K562 (cell line): ENCODE results near the gene AGFG2. TPM values are rescaled to one million over a fixed set of nuclear protein-coding genes. Genes with fewer than 3 reads are reported as not detected.

ENCODE experiments used
- ATAC-seq: fragments of 200-7000 bp; cut with Tn5 transposase; 3 replicates; pipeline ENCODE4 v1.9.1; 2020; ENCODE audit warnings: moderate library complexity
- BruUV-seq: library from RNA; stranded (reverse); fragments of 400-500 nt; replicated peaks from 2 replicates; lab custom pipeline; 2021; lab: Mats Ljungman, UMichigan
- CTCF ChIA-PET: fragments of 300-600 bp; formaldehyde crosslinking; extraction: SDS; loops from one replicate; lab custom pipeline; 2021; ENCODE audit warnings: low intra/inter-chr PET ratio; lab: Yijun Ruan, JAX
- POLR2A ChIA-PET: fragments of 300-600, 350-650 bp; sonication (Branson Sonifier 250); formaldehyde crosslinking; extraction: SDS; loops from one replicate; lab custom pipeline; 2021; ENCODE audit warnings: antibody characterized with exemption, inconsistent platforms; lab: Yijun Ruan, JAX
- DNase-seq, 4 experiments: peaks; one replicate each; pipeline versions ENCODE4 v3.0.0 to v3.0.0-alpha.2; 2011 to 2018; ENCODE audit warnings: low spot score in 3 of 4, mixed read lengths in 3 of 4; ENCODE audit errors: extremely low read depth in 1 of 4
- FAIRE-seq: peaks from 2 replicates; lab custom pipeline; 2011; peaks lifted over from hg19 to GRCh38; lab: Jason Lieb, UNC
- H2AFZ ChIP-seq: 2 replicates; pipeline ENCODE4 v1.6.0; 2011; ENCODE audit warnings: low read depth, low read length, control low read depth, inconsistent platforms
- H3K27ac ChIP-seq: fragments of 200-600 bp; 3 replicates; pipeline ENCODE4 v1.8.0; 2011; ENCODE audit warnings: low read depth, mild to moderate bottlenecking, control low read depth, inconsistent platforms, low read length, moderate library complexity, mixed read lengths; ENCODE audit errors: extremely low read depth
- H3K27me3 ChIP-seq, 2 experiments: fragments of 300-600 bp in 1 of 2; 2 replicates in 1 of 2; 3 replicates in 1 of 2; pipeline versions ENCODE4 v1.6.0 to v1.8.0; 2011; ENCODE audit warnings: inconsistent platforms in 2 of 2, low read length in 2 of 2, mild to moderate bottlenecking in 1 of 2, mixed read lengths in 1 of 2, moderate library complexity in 1 of 2; ENCODE audit not compliant: control insufficient read depth in 2 of 2, insufficient read depth in 2 of 2
- H3K36me3 ChIP-seq: fragments of 300-600 bp; 3 replicates; pipeline ENCODE4 v1.8.0; 2011; ENCODE audit warnings: mild to moderate bottlenecking, low read length, inconsistent platforms; ENCODE audit not compliant: control insufficient read depth, insufficient read depth
- H3K4me1 ChIP-seq, 2 experiments: fragments of 200-600 bp in 1 of 2; replicated peaks in 1 of 2; 2 replicates in 1 of 2; 3 replicates in 1 of 2; pipeline versions ENCODE4 v1.5.1 to v1.8.0; 2011; ENCODE audit warnings: inconsistent platforms in 2 of 2, low read length in 2 of 2, mild to moderate bottlenecking in 1 of 2, mixed read lengths in 1 of 2, moderate library complexity in 1 of 2; ENCODE audit not compliant: control insufficient read depth in 2 of 2, insufficient read depth in 2 of 2
- H3K4me2 ChIP-seq: 2 replicates; pipeline ENCODE4 v1.6.1; 2011; ENCODE audit warnings: low read length, control low read depth, inconsistent platforms, mixed read lengths; ENCODE audit not compliant: insufficient read depth
- H3K4me3 ChIP-seq: fragments of 200-600 bp; sonication (generic), shearing (Covaris generic); 2 replicates; pipeline ENCODE4 v1.5.1; 2016; ENCODE audit warnings: control low read depth, inconsistent platforms
- H3K79me2 ChIP-seq: fragments of 200-600 bp; 3 replicates; pipeline ENCODE4 v1.8.0; 2011; ENCODE audit warnings: low read length, inconsistent platforms; ENCODE audit not compliant: control insufficient read depth, insufficient read depth
- H3K9ac ChIP-seq, 2 experiments: 2 replicates each; pipeline versions ENCODE4 v1.6.0 to v1.6.1; 2011; ENCODE audit warnings: low read depth in 2 of 2, low read length in 2 of 2, control low read depth in 1 of 2, inconsistent platforms in 1 of 2, mild to moderate bottlenecking in 1 of 2, mixed read lengths in 1 of 2; ENCODE audit not compliant: insufficient read depth in 1 of 2
- H3K9me1 ChIP-seq: one replicate; pipeline ENCODE4 v1.6.0; 2011; ENCODE audit warnings: inconsistent platforms, mild to moderate bottlenecking, low read length, moderate library complexity; ENCODE audit not compliant: control insufficient read depth, insufficient read depth
- H3K9me3 ChIP-seq: replicated peaks from 2 replicates; pipeline ENCODE4 v1.5.1; 2011; ENCODE audit warnings: low read depth, low read length, inconsistent platforms; ENCODE audit not compliant: control insufficient read depth, insufficient read depth
- H4K20me1 ChIP-seq: replicated peaks from 2 replicates; pipeline ENCODE4 v1.6.1; 2011; ENCODE audit warnings: low read length, inconsistent platforms, mixed read lengths; ENCODE audit not compliant: control insufficient read depth, insufficient read depth
- NFIX ChIP-seq: fragments of 250-450 bp; sonication (Bioruptor Pico); IDR thresholded peaks from 2 replicates; pipeline ENCODE4 v1.4.0; 2020; ENCODE audit warnings: low read depth, mild to moderate bottlenecking, moderate library complexity
- POLR2G ChIP-seq: fragments of 200-400 bp; formaldehyde crosslinking; IDR thresholded peaks from 2 replicates; pipeline ENCODE4 v1.6.1; 2017; ENCODE audit warnings: low read depth, mild to moderate bottlenecking, antibody characterized with exemption, low read length, moderate library complexity
- RBM14 ChIP-seq: fragments of 200-400 bp; formaldehyde crosslinking; IDR thresholded peaks from 2 replicates; pipeline ENCODE4 v1.6.1; 2018; ENCODE audit warnings: low read depth, mild to moderate bottlenecking, low read length, moderate library complexity, borderline replicate concordance; ENCODE audit not compliant: insufficient read depth
- WGBS: fragments of 100-300 bp; shearing (Covaris generic); methylation state at CpG from one replicate; pipeline ENCODE4 v1.1.6; 2016; ENCODE audit warnings: low coverage, mixed read lengths; ENCODE audit not compliant: insufficient coverage; ENCODE audit errors: missing lambda C conversion rate; 5-methylcytosine and 5-hydroxymethylcytosine counted together
- in situ Hi-C: fragments of 300-500 bp; cut with MboI; formaldehyde crosslinking; loops from 4 replicates; pipeline ENCODE4 v1.15.0; 2018; ENCODE audit warnings: inconsistent platforms, mixed read lengths
- intact Hi-C: fragments of 100-400 bp; cut with micrococcal nuclease; formaldehyde crosslinking; loops from 2 replicates; pipeline ENCODE4 v1.14.2; 2022
- polyA plus RNA-seq, 8 experiments: library from polyadenylated mRNA; depleted of rRNA in 4 of 8; stranded (reverse) in 5 of 8; unstranded in 3 of 8; fragments of >200 nt; fragmentation: Nextera tagmentation in 2 of 8; fragmentation: Illumina TruSeq in 1 of 8; extraction: Ambion mirVana in 2 of 8; extraction: Trizol in 1 of 8; gene quantifications; 2 replicates each; pipeline versions ENCODE4 v1.2.1 to v1.2.3, GENCODE V29; 2011 to 2014; ENCODE audit warnings: inconsistent platforms in 1 of 8, missing spikeins in 1 of 8
- total RNA-seq, 7 experiments: library from RNA; depleted of rRNA in 6 of 7; stranded (reverse); fragments of >200 nt in 6 of 7; fragmentation: Illumina TruSeq in 2 of 7; extraction: Trizol in 2 of 7; gene quantifications; 2 replicates each; pipeline versions ENCODE4 v1.2.1 to v1.2.3, GENCODE V29; 2011 to 2021; ENCODE audit warnings: low replicate concordance in 1 of 7

The AGFG2 gene
- total and polyA plus RNA-seq, 9 of the 15 experiments (the other 6 are each of a cell fraction or from before 2014, with no cell fraction given), result 0.31 to 23.1 (median 6.5) TPM

GRCh38 chr7:100562195-100563099, 23.4 kb downstream of the AGFG2 start:
- intact Hi-C loops (no loop called here), in situ Hi-C loops (loop anchor here (25.0 kb wide), 1 partner anchor 100 kb away; the partner anchor contains the start of gene SPACDR)
- TF ChIP-seq POLR2G (peak; percentile 24; the same call in 1 of the 2 replicates), NFIX (CRISPR knock-in tag) (no peak), RBM14 (no peak)
- Histone ChIP-seq H3K9me1 (no peaks in the 10 kb centered on the region), H3K27ac (no peak overlapping the region), H3K4me3 (no peak overlapping the region), H4K20me1 (no peaks in the 10 kb centered on the region), H3K9ac (peak overlapping the region in 1 of 2 experiments; percentile 8; a peak in 1 of 4 replicates), H3K9me3 (no peaks in the 10 kb centered on the region), H3K79me2 (no peaks in the 10 kb centered on the region), H3K4me1 (peaks cover 0 to 27% of the 10 kb centered on the region in 2 experiments; a peak in 3 of 5 replicates), H3K4me2 (no peak overlapping the region), H3K27me3 (no peaks in the 10 kb centered on the region), H2AFZ (no peak overlapping the region), H3K36me3 (peaks cover 17% of the 10 kb centered on the region; the same call in 2 of the 3 replicates)
- ChIA-PET POLR2A (no interaction called here), CTCF (interaction anchor here (1.4 kb wide), 1 partner anchor 93 kb away, joined by 4 read pairs; no protein-coding TSS in a partner anchor)
- DNase-seq (no peak), FAIRE-seq (no peak), ATAC-seq (no peak)
- BruUV-seq, result no TSS peak
- 79% methylated on average over 25 of the region's 26 CpGs for WGBS
